Measurements from ENCODE around the gene BAIAP2L1.
"Not testable (repeated sequence)": the region's sequence is repeated elsewhere in the genome, so short reads cannot be mapped to it uniquely, and the experiment has no call there.

BAIAP2L1 gene

DNA sequence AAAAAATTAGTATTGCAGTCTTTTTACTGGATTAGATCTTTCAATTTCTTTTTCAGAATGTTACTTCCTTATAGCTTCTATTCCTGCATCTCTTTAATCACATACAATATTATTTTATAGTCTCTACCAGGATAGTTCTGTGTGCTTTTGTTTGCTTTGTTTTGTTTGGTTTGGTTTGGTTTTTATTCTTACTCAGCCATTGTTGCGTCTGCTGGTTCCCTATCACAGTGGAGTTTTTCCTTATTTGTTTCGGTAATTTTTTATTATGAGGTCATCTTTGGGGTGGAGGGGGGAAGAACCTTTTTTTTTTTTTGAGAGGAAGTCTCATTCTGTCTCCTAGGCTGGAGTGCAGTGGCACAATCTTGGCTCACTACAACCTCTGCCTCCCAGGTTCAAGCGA lies 9.0 kb upstream of the BAIAP2L1 start:
- TF ChIP-seq, protein P1, sequence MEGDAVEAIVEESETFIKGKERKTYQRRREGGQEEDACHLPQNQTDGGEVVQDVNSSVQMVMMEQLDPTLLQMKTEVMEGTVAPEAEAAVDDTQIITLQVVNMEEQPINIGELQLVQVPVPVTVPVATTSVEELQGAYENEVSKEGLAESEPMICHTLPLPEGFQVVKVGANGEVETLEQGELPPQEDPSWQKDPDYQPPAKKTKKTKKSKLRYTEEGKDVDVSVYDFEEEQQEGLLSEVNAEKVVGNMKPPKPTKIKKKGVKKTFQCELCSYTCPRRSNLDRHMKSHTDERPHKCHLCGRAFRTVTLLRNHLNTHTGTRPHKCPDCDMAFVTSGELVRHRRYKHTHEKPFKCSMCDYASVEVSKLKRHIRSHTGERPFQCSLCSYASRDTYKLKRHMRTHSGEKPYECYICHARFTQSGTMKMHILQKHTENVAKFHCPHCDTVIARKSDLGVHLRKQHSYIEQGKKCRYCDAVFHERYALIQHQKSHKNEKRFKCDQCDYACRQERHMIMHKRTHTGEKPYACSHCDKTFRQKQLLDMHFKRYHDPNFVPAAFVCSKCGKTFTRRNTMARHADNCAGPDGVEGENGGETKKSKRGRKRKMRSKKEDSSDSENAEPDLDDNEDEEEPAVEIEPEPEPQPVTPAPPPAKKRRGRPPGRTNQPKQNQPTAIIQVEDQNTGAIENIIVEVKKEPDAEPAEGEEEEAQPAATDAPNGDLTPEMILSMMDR (IDR thresholded peaks at IDR 0.05; ENCODE audit: low read depth, low read length): no peak
- DNase-seq (ENCODE audit: low read depth, low spot score): no peak
- H3K4me3 ChIP-seq (ENCODE audit: low read depth, low read length): no peak overlapping the region
- in situ Hi-C loops (cut with HindIII; ENCODE audit: low sequenced_read_pairs): no loop called here

DNA sequence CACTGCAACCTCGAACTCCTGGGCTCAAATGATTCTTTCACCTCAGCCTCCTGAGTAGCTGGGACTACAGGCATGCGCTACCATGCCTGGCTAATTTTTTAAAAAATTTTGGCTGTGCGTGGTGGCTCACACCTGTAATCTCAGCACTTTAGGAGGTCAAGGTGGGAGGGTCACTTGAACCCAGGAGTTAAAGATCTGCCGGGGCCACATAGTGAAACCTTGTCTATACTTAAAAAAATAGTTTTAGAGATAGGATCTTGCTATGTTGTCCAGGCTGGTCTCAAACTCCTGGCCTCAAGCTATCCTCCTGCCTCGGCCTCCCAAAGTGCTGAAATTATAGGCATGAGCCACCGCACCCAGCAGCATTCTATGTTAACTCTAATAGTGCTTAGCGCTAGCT lies 7.3 kb upstream of the BAIAP2L1 start:
- in situ Hi-C loops (cut with HindIII; ENCODE audit: low sequenced_read_pairs); H3K4me3 ChIP-seq (ENCODE audit: low read depth, low read length); DNase-seq (ENCODE audit: low read depth, low spot score): not testable (repeated sequence)

DNA sequence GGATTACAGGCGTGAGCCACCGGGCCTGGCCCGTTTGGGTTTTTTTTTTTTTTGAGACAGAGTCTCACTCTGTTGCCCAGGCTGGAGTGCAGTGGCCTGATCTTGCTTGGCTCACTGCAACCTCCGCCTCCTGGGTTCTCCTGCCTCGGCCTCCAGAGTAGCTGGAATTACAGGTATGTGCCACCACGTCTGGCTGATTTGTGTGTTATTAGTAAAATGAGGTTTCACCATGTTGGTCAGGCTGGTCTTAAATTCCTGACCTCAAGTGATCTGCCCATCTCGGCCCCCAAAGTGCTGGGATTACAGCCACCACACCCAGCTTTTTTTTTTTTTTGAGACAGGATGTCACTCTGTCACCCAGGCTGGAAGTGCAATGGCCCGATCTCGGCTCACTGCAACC lies 5.9 kb upstream of the BAIAP2L1 start:
- TF ChIP-seq, protein P1 (IDR thresholded peaks at IDR 0.05; ENCODE audit: low read depth, low read length): no peak
- DNase-seq (ENCODE audit: low read depth, low spot score): no peak
- in situ Hi-C loops (cut with HindIII; ENCODE audit: low sequenced_read_pairs): no loop called here

DNA sequence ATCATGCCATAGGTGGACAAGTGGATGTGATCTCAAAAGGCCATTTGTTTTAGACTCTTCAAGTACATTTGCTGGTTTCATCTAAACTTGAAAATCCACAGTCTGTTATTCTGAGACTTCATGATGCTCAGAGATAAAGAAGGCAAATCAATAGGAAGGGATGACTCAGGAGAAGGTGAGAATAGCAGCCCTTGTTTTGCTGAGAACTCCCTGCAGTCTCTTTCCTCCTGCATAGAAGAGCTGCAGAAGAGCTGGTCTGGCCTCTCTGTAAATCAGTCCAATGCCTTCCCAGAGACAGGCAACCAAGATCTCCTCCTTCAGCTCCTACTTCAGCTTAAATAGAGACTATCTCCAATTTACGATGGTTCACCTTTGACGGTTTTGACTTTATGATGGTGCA lies 4.0 kb upstream of the BAIAP2L1 start:
- TF ChIP-seq, protein P1 (IDR thresholded peaks at IDR 0.05; ENCODE audit: low read depth, low read length): no peak
- no peak overlapping the region for H3K4me3 ChIP-seq (ENCODE audit: low read depth, low read length)
- in situ Hi-C loops (cut with HindIII; ENCODE audit: low sequenced_read_pairs): no loop called here
- no peak for DNase-seq (ENCODE audit: low read depth, low spot score)

More for the DNA sequence above, 5.9 kb upstream of the BAIAP2L1 start:
- H3K4me3 ChIP-seq (ENCODE audit: low read depth, low read length): no peak overlapping the region

DNA sequence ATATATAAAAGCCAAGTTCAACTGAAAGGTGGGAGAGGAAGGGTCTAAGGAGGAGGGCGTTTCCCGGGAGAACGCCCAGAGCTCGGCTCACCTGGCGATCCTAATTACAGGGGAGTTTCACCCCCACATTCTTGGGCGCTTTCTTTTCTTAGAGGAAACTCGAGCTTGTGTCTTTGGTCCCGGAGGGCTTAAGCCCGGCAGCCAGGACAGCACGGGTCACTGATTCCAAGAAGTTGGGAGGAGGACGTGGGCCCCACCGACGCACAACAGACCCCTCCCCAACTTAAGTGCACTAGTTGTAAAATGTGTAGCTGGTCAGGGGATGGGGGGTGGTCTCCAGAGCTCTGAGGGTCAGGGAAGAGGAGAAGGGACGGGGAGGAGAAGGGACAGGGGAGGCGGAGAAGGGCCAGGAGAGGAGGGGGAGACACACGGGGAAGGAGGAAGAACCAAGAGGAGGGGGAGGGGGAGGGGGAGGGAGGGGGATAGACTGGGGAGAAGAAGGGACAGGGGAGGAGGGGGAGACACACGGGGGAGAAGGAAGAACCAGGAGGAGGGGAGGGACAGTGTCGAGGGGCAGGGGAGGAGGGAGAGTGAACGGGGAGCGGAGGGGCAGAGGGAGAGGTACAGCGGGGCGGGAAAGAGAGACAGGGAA lies 874 bp downstream of the BAIAP2L1 start:
- peak overlapping the region; percentile 74 for H3K4me3 ChIP-seq (ENCODE audit: low read depth, low read length)
- in situ Hi-C loops (cut with HindIII; ENCODE audit: low sequenced_read_pairs): no loop called here

DNA sequence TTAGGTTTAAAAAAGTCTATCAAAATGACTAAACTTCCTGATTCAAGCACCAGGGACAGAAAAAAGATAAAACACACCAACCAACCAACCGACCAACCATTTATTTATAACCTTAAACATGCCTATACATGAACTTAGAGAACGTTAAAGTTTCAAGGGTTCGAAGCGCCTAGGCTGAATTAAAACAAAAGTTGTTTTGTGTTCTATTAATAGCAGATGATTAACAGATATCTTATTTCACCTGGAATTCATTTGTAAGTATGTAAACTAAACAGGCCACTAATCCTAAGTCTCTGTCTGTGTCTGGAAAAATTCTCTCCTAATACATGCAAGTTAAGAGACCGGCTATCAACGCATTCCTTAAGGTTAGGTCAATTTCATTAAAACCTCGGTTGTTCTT lies 1.4 kb downstream of the BAIAP2L1 start:
- in situ Hi-C loops (cut with HindIII; ENCODE audit: low sequenced_read_pairs): no loop called here
- H3K4me3 ChIP-seq (ENCODE audit: low read depth, low read length): peak overlapping the region; percentile 74
- TF ChIP-seq, protein P1 (IDR thresholded peaks at IDR 0.05; ENCODE audit: low read depth, low read length): no peak
- DNase-seq (ENCODE audit: low read depth, low spot score): peak; percentile 37

More for the DNA sequence above, 874 bp downstream of the BAIAP2L1 start:
- DNase-seq (ENCODE audit: low read depth, low spot score): peak; percentile 53
- TF ChIP-seq, protein P1 (IDR thresholded peaks at IDR 0.05; ENCODE audit: low read depth, low read length): no peak

DNA sequence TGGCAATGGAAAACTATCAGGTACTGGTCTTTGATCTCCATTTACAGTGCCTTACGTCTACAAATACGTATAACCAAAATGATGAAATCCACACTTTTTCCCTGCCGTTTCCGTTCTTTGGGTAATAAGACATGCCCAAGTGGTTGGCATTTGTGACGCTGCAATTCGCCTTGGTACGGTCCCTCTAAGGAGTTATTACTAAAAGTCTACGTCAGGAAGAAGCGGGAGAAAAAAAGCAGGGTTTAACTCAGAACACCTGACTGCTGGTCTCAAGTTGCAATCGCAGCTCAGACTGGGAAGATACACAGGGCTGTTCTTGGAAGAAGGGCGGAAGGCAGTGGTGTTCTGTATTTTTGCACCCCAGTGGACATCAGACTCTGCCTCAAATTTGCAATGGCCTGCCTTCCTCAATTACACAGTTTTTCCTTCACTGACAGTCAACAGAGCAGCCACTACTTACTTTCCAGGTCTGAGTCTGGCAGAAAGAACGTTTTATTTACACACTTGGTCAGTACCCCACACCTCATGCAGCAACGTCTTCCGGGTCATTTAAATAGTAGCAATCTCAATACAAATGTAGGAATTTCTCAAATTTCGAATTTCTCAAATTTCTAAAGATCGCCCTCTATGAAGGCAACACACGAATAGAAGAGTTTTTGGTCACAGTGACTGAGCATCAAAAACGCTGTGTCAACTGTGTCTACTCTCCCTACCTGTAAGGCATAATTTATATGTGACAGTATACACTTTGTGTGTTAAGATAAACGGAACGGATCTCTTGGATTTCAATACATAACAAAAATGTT lies 2.1 kb downstream of the BAIAP2L1 start:
- no peak overlapping the region for H3K4me3 ChIP-seq (ENCODE audit: low read depth, low read length)
- no peak for DNase-seq (ENCODE audit: low read depth, low spot score)
- in situ Hi-C loops (cut with HindIII; ENCODE audit: low sequenced_read_pairs): no loop called here
- TF ChIP-seq, protein P1 (IDR thresholded peaks at IDR 0.05; ENCODE audit: low read depth, low read length): no peak
